Uterus (tissue), 4 donors: ENCODE data around the gene KRT84. TPM values are rescaled to one million over a fixed set of nuclear protein-coding genes. Genes with fewer than 3 reads are reported as not detected.

Experiments
- DNase-seq, 2 donors: peaks; one replicate each; pipeline ENCODE4 v3.0.0-alpha.2; 2019 to 2020
- H3K27ac ChIP-seq, 2 donors: fragments of 200-600 bp; sonication (generic); 1 replicate in 1 of 2; 2 replicates in 1 of 2; pipeline ENCODE4 v1.5.1; 2016 to 2018
- H3K27me3 ChIP-seq, 2 donors: fragments of 200-600 bp; sonication (generic); one replicate each; pipeline ENCODE4 v1.5.1; 2018 to 2019; ENCODE audit warnings: control low read depth in 1 of 2
- H3K36me3 ChIP-seq, 2 donors: fragments of 200-600 bp; sonication (generic); one replicate each; pipeline ENCODE4 v1.5.1; 2019; ENCODE audit warnings: control low read depth in 1 of 2
- H3K4me1 ChIP-seq, 2 donors: fragments of 200-600 bp; sonication (generic); one replicate each; pipeline ENCODE4 v1.5.1; 2018 to 2019; ENCODE audit warnings: control low read depth in 1 of 2
- H3K4me3 ChIP-seq, 2 donors: fragments of 200-600 bp; sonication (generic); 1 replicate in 1 of 2; 2 replicates in 1 of 2; pipeline ENCODE4 v1.5.1; 2018 to 2019; ENCODE audit warnings: mild to moderate bottlenecking in 1 of 2
- H3K9me3 ChIP-seq, 2 donors: fragments of 200-600 bp; sonication (generic); one replicate each; pipeline ENCODE4 v1.5.1; 2019; ENCODE audit warnings: control low read depth in 1 of 2
- POLR2A ChIP-seq, 2 donors: fragments of 450-650 bp; IDR thresholded peaks; one replicate each; pipeline ENCODE4 v1.6.1; 2016; ENCODE audit warnings: antibody characterized with exemption in 2 of 2, mild to moderate bottlenecking in 1 of 2, moderate library complexity in 1 of 2
- intact Hi-C: fragments of 100-400 bp; cut with DNase I; formaldehyde crosslinking; loops from one replicate; pipeline ENCODE4 v1.15.1; 2023; ENCODE audit warnings: low total_unique reads
- total RNA-seq, 4 donors: library from RNA; depleted of rRNA in 3 of 4; stranded (reverse); fragments of >200 nt in 3 of 4; gene quantifications; one replicate each; pipeline versions ENCODE4 v1.1.0 to v1.2.4, GENCODE V29; 2014 to 2023
- TF ChIP-seq, protein P1 (sequence below), 4 experiments: fragments of 200-600 bp in 2 of 4; fragments of 450-650 bp in 2 of 4; sonication (generic) in 2 of 4; IDR thresholded peaks; one replicate each; pipeline ENCODE4 v1.5.1; 2016 to 2019; ENCODE audit warnings: antibody characterized with exemption in 4 of 4, mild to moderate bottlenecking in 2 of 4, moderate library complexity in 1 of 4
- donor health status: DM: yes; HTN: yes; CAD: no.

The KRT84 gene
- total RNA-seq, 4 donors from 2014 or later, result 0.14 TPM; not detected in 3

DNA sequence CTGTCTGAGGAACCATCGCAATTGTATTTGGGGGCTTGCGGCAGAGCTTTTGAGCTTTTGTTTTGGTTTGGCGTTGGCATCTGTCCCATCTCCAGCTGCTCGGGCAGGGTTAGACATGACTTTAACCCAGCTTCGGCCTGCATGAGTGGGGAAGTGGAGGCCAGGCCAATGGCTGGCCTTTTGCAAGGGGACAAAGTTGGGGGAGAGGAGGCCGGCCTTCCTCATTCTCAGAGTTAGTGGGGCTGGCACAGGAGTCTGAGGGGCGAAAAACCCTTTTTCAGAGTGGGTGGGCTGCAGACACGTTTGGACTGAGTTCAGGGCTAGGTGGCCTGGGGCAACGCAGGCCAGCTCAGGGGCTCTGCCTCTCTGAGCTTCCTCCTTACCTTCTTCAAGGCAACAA, 15.5 kb upstream of the KRT84 start:
- intact Hi-C loops, result no loop called here
- no peak for DNase-seq
- Histone ChIP-seq H3K4me1 (no peaks in the 10 kb centered on the region), H3K27me3 (no peaks in the 10 kb centered on the region), H3K4me3 (no peak overlapping the region), H3K27ac (no peak overlapping the region), H3K9me3 (no peaks in the 10 kb centered on the region), H3K36me3 (no peaks in the 10 kb centered on the region)
- no peak for TF ChIP-seq POLR2A (IDR thresholded peaks at IDR 0.05)
- TF ChIP-seq, protein P1, sequence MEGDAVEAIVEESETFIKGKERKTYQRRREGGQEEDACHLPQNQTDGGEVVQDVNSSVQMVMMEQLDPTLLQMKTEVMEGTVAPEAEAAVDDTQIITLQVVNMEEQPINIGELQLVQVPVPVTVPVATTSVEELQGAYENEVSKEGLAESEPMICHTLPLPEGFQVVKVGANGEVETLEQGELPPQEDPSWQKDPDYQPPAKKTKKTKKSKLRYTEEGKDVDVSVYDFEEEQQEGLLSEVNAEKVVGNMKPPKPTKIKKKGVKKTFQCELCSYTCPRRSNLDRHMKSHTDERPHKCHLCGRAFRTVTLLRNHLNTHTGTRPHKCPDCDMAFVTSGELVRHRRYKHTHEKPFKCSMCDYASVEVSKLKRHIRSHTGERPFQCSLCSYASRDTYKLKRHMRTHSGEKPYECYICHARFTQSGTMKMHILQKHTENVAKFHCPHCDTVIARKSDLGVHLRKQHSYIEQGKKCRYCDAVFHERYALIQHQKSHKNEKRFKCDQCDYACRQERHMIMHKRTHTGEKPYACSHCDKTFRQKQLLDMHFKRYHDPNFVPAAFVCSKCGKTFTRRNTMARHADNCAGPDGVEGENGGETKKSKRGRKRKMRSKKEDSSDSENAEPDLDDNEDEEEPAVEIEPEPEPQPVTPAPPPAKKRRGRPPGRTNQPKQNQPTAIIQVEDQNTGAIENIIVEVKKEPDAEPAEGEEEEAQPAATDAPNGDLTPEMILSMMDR (IDR thresholded peaks at IDR 0.05), result no peak

DNA sequence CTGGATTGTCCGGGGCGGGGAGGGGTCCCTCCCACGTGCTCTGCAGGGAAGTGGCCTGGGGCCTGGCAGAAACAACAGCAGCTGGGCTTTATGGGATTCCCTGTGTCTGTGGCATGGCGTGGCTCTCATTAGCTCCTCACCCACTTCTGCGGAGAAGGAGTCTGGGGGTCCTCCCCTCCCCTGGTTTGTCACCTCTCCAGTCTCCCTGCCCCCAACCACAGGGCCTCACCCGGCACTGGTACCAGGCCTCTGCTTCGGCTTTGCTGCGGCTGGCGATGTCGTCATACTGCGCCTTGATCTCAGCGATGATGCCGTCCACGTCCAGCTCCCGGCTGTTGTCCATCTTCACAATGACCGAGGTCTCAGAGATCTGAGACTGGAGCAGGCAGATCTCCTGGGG, 14.3 kb upstream of the KRT84 start:
- Histone ChIP-seq H3K4me3 (no peak overlapping the region), H3K4me1 (no peaks in the 10 kb centered on the region), H3K27me3 (no peaks in the 10 kb centered on the region), H3K27ac (no peak overlapping the region), H3K36me3 (no peaks in the 10 kb centered on the region), H3K9me3 (no peaks in the 10 kb centered on the region)
- intact Hi-C loops, result no loop called here
- DNase-seq, result no peak
- TF ChIP-seq POLR2A (IDR thresholded peaks at IDR 0.05), result no peak
- TF ChIP-seq, protein P1 (IDR thresholded peaks at IDR 0.05), result no peak

DNA sequence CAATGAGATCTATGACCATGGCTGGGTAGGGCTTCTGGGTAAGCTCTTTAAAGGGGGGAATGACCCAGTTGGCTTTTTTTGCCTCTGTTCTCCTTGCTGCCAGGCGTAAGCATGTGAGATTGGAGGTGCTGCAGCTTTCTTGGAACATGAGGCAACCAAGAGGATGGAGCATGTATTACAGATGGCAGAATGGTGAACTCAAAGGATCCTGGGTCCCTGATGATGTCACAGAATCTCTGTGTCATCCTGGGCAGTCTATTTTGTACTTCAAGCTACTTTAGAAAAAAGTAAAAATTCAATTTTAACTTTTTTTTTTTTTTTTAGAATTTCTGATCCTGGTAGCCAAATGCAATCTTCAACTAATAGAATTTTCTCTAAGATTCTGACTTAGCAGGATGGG, 12.7 kb upstream of the KRT84 start:
- DNase-seq, result no peak
- no peaks in the 10 kb centered on the region for H3K36me3 ChIP-seq
- TF ChIP-seq, protein P1 (IDR thresholded peaks at IDR 0.05), result no peak
- TF ChIP-seq POLR2A (IDR thresholded peaks at IDR 0.05), result no peak

DNA sequence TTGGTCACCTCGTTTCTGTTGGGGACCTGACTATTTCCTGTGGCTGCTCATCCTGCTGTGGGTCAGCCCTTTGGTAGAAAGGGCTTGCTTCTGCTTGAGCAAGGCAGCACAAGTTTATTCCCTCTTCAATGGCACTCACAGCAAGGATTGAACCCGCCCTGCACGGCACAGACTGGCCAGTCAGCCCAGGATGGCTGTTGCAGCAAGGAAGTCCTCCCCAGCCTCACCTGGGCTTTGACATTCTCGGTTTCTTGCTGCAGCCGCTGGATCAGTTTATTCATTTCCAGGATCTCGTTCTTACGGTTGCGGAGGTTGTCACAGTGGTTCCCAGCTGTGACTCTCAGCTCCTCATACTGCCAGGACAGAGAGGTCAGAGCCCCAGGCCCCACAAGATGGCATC, 11.2 kb upstream of the KRT84 start:
- DNase-seq, result no peak
- intact Hi-C loops, result no loop called here
- Histone ChIP-seq H3K4me3 (no peak overlapping the region), H3K4me1 (no peaks in the 10 kb centered on the region), H3K9me3 (no peaks in the 10 kb centered on the region), H3K36me3 (no peaks in the 10 kb centered on the region), H3K27me3 (no peaks in the 10 kb centered on the region), H3K27ac (no peak overlapping the region)
- TF ChIP-seq POLR2A (IDR thresholded peaks at IDR 0.05), result no peak

More for the DNA sequence above, 12.7 kb upstream of the KRT84 start:
- intact Hi-C loops, result no loop called here
- Histone ChIP-seq H3K4me1 (no peaks in the 10 kb centered on the region), H3K27ac (no peak overlapping the region), H3K27me3 (no peaks in the 10 kb centered on the region), H3K4me3 (no peak overlapping the region), H3K9me3 (no peaks in the 10 kb centered on the region)

DNA sequence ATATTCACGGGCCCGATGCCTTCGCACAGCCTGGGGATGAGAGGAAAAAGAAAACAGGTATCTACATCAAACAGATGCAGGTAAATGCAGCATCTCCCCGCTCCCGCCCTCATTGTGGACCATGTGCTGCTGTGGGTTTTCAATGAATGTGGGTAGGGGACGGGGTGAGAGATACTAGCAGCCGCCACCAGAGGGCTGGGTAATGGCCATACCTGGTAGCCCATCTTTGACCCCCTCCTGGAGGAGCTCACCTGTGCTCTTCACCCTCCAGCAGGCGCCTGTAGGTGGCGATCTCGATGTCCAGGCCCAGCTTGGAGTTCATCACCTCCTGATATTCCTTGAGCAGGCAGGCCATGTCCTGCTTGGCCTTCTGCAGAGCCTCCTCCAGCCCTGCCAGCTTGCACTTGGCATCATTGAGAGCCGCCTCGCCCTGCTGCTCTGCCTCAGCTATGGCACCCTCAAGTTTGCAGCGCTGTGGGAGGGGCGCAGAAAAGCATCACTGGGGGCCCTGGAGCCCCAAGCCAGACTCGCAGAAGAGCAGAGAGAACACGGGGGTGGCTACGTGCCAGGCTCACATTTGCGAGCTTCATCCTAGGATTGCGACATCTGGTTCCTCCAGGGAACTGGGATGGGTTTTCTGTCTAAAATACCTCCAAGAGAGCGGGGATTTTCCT, 10.4 kb upstream of the KRT84 start:
- DNase-seq, result peak; percentile 58 to 62
- H3K27me3 ChIP-seq, result no peaks in the 10 kb centered on the region
- intact Hi-C loops, result no loop called here
- H3K9me3 ChIP-seq, result no peaks in the 10 kb centered on the region
- no peak overlapping the region for H3K27ac ChIP-seq
- TF ChIP-seq, protein P1 (IDR thresholded peaks at IDR 0.05), result no peak
- TF ChIP-seq POLR2A (IDR thresholded peaks at IDR 0.05), result no peak
- H3K36me3 ChIP-seq, result no peaks in the 10 kb centered on the region
- no peak overlapping the region for H3K4me3 ChIP-seq
- no peaks in the 10 kb centered on the region for H3K4me1 ChIP-seq
